ENCODE data around the gene ZNRF3.

Gene ZNRF3

DNA sequence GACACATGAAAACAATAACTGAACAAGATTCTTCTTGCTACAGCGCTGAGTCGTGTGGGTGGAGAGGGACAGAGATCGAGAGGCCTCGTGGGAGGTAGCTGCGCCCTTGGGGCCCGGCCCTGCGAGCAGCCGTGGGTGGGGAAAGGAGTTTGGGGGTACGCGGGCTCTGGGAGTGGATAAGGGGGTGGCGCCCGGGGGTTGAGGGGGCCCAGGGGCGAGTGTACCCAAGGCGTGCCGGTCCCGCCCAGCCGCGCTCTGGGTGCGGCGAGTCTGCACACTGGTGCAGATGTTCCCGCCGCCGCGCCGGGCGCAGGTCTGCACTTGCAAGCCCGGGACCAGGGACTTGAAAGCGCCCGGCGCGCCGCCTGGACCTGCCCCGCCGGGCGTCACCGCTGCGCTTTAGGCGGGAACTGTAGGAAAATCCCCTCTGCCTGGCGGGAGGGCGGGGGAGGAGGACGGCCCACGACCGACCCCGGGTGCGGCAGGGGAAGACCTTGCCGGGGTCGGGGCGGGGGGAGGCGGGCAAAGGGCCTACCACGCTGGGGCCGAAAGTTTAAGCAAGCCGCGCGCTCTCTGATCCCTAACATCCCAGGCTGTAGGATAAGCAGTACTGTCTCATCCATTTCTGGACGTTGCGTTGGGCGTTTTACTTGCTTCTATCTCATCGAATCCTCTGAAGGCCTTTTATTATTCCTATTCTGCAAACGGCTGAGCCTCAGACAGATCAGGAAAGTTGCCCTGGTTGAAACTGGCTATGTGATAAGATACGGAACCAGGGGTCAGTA is 188.1 kb downstream of the ZNRF3 start:
- no peak overlapping the region for H3K4me3 ChIP-seq (ENCODE audit: low read depth, low read length)
- TF ChIP-seq, protein P1, sequence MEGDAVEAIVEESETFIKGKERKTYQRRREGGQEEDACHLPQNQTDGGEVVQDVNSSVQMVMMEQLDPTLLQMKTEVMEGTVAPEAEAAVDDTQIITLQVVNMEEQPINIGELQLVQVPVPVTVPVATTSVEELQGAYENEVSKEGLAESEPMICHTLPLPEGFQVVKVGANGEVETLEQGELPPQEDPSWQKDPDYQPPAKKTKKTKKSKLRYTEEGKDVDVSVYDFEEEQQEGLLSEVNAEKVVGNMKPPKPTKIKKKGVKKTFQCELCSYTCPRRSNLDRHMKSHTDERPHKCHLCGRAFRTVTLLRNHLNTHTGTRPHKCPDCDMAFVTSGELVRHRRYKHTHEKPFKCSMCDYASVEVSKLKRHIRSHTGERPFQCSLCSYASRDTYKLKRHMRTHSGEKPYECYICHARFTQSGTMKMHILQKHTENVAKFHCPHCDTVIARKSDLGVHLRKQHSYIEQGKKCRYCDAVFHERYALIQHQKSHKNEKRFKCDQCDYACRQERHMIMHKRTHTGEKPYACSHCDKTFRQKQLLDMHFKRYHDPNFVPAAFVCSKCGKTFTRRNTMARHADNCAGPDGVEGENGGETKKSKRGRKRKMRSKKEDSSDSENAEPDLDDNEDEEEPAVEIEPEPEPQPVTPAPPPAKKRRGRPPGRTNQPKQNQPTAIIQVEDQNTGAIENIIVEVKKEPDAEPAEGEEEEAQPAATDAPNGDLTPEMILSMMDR (IDR thresholded peaks at IDR 0.05; ENCODE audit: low read depth, low read length): no peak

DNA sequence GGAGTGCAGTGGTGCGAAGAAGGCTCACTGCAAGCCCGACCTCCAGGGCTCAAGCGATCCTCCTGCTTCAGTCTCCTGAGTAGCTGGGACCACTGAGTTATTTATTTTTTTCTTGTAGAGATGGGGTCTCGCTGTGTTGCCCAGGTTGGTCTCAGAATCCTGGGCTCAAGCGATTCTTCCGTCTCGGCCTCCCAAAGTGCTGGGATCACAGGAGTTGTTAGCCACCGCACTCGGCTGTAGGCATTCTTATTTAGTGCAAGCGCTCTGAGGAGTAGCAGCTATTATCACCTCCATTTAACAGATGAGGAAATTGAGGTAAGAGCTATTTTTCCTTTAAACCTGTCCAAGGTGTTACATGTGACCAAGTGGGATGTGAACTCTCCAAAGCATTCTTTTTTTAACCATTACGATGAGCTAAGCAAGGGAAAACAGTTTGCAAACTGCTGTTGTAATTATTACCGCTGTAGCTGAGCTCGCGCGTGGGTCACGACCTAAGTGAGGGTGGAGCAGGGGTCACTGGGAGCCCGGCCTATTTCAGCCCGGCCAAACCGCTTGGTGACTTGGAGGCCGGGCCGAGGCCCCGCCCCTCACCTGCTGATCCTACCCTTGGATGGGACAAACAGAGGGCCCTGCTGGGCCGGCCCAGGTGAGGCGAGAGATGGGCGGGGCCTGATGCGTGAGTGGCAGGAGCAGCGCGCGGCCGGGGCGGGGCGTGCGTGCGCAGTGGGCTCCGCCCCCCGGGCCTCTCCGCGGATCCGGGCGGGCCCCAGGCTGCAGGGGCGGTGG is 189.0 kb downstream of the ZNRF3 start:
- TF ChIP-seq, protein P1 (IDR thresholded peaks at IDR 0.05; ENCODE audit: low read depth, low read length): no peak

DNA sequence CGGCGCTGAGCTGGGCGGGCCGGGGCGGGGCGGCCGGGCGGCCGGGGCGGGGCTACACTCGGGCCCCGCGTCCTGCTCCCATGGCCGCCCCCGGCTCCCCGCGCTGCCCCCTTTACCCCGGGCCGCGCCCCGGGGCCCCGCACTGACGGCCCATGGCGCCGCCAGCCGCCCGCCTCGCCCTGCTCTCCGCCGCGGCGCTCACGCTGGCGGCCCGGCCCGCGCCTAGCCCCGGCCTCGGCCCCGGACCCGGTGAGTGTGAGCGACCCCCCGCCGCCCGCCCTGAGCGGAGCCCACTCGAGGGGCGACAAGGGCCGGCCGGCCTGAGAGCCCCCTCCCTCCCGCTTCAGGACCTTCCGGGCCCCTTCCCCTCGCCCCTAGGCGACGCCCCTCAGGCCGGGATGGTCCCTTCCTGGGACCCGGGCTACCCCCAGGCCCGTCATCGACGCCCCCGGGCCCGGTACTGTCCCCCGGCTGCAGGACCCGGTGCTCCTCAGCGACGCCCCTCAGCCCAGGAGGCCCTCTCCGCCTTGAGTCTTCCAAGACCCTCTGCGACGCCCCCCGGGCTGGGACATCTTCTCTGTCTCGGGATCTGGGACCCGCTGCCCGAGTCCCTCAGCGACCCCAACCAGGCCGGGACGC is 189.7 kb downstream of the ZNRF3 start, which contains the start of gene KREMEN1:
KREMEN1 (plus strand) TSS at position 57 of the 639 bp plus-strand sequence; CDS start at position 153, 96 bp downstream.
- TF ChIP-seq, protein P1 (IDR thresholded peaks at IDR 0.05; ENCODE audit: low read depth, low read length): no peak
- H3K4me3 ChIP-seq (ENCODE audit: low read depth, low read length): peak within 1 kb of the TSS; percentile 51

More for the DNA sequence above, 189.0 kb downstream of the ZNRF3 start:
- peak overlapping the region; percentile 50 for H3K4me3 ChIP-seq (ENCODE audit: low read depth, low read length)

DNA sequence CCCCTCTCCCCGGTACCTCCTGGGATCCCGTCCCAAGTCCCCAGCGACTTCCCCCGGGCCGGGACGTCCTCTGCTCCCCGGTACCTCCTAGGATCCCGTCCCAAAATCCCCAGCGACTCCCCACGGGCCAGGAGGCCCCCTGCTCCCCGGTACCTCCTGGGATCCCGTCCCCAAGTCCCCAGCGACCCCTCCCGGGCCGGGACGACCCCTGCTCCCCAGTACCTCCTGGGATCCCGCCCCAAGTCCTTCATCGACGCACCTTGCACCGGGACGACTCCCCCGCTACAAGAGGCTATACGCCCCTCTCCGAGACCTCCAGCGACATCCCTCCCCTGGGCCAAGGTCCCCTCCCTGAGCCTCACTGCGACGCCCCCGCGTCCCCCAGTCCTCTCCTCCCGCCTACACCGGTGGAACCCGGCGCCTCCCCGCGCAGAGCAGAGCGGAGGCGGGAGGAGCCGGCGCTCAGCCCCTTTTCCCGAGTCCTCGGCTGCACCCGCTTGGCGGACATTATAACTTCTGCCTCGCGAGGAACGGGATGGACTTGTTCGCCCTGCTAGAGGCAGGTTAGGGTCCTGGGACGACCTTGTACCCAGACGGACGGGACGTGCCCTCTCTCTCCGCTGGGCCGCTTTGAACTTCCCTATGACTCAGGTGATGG is 190.4 kb downstream of the ZNRF3 start:
- H3K4me3 ChIP-seq (ENCODE audit: low read depth, low read length): peak overlapping the region; percentile 51
- TF ChIP-seq, protein P1 (IDR thresholded peaks at IDR 0.05; ENCODE audit: low read depth, low read length): no peak

DNA sequence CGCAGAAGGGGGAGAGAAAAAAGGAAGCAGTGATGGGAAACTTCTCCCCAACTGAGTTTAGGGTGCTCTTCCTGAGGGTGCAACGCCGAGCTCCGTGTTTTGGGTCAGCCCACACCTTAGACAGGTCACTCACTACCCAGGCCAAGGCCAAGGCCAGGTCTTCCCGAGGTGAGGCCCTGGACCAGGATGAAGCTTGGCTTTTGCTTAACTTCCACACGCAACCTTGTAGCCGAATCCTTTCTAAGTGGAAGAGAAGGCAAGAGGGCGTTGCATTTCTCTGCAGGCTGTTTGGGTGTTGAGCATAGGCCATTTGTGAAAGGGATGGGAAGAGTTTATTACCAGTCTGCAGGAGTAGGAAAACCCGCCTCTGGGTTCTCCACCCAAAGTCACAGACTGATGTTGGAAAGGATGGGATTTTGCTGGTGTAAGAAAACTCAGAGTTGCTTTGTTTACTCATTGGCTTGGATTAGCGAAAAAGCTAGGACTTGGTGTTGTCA is 191.0 kb downstream of the ZNRF3 start:
- H3K4me3 ChIP-seq (ENCODE audit: low read depth, low read length): no peak overlapping the region
- TF ChIP-seq, protein P1 (IDR thresholded peaks at IDR 0.05; ENCODE audit: low read depth, low read length): no peak

DNA sequence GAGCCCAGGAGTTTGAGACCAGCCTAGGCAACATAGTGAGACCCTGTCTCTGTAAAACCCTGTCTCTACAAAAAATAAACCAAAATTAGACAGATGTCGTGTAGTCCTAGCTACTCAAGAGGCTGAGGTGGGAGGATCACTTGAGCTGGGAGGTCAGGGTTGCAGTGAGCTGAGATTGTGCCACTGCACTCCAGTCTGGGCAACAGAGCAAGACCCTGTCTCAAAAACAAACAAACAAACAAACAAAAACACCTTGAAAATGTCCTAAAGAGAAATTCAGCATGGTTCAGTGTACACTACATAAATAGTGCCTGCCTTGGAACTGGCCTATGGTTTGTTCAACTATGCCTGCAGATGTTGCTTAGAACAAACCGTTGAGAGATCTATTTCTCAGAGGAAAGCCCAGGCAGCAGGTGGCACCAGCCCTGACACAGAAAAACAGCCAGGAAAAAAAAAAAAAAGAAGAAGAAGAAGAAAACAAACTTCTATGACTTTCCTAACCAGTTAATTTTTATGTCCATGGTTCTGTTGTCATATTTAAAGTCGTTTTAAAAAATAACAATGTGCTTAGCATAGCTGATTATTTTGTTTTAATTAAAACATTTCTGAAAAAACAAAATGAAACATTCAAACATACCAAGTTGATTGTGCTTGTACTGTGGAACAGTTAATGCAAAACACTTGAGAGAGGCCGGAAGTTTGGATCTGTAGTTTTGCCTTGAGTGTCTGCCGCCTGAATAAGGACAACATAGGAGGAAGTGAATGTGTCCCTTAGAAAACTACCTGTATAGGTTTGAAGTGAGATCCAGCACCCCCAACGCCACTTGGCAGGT is 194.9 kb downstream of the ZNRF3 start:
- no peak overlapping the region for H3K4me3 ChIP-seq (ENCODE audit: low read depth, low read length)
- TF ChIP-seq, protein P1 (IDR thresholded peaks at IDR 0.05; ENCODE audit: low read depth, low read length): no peak
